CD4-positive, alpha-beta T cell (primary cell): ENCODE results near the gene TUBG1. TPM values are rescaled to one million over a fixed set of nuclear protein-coding genes. Genes with fewer than 3 reads are reported as not detected.
A peak's percentile ranks its signal among the peaks of the same experiment; 100 is the strongest.

ENCODE experiments used
- ATAC-seq: fragments of 200-7000 bp; cut with Tn5 transposase; one replicate; pipeline ENCODE4 v1.10.0; 2022; ENCODE audit warnings: mild to moderate bottlenecking; ENCODE audit not compliant: poor library complexity
- CTCF ChIA-PET: fragments of 350-600 bp; sonication (Branson Sonifier 250); formaldehyde crosslinking; loops from one replicate; lab custom pipeline; 2021; ENCODE audit warnings: antibody characterized with exemption, inconsistent platforms; lab: Charles Lee
- POLR2A ChIA-PET: fragments of 350-600 bp; sonication (Branson Sonifier 250); formaldehyde crosslinking; loops from one replicate; lab custom pipeline; 2021; ENCODE audit warnings: antibody characterized with exemption, inconsistent platforms; lab: Charles Lee
- DNase-seq, 14 experiments: peaks; one replicate each; pipeline ENCODE4 v3.0.0-alpha.2; 2013 to 2020; ENCODE audit warnings: mixed read lengths in 2 of 14
- H3K27ac ChIP-seq, 2 donors: one replicate each; pipeline versions ENCODE4 v1.5.1 to v1.7.0; 2013; ENCODE audit warnings: low read length in 2 of 2, low read depth in 1 of 2, mild to moderate bottlenecking in 1 of 2
- H3K27me3 ChIP-seq, 2 experiments: 1 replicate in 1 of 2; 2 replicates in 1 of 2; pipeline versions ENCODE4 v1.6.1 to v1.7.0; 2013; ENCODE audit warnings: low read length in 2 of 2, control low read depth in 1 of 2, mild to moderate bottlenecking in 1 of 2, moderate library complexity in 1 of 2; ENCODE audit not compliant: insufficient read depth in 2 of 2, control insufficient read depth in 1 of 2
- H3K36me3 ChIP-seq: one replicate; pipeline ENCODE4 v1.6.1; 2013; ENCODE audit warnings: low read length, control low read depth; ENCODE audit not compliant: insufficient read depth
- H3K4me1 ChIP-seq: one replicate; pipeline ENCODE4 v1.6.1; 2013; ENCODE audit warnings: low read length, control low read depth; ENCODE audit not compliant: insufficient read depth
- H3K4me3 ChIP-seq: one replicate; pipeline ENCODE4 v1.5.1; 2013; ENCODE audit warnings: mild to moderate bottlenecking, low read length, moderate library complexity
- H3K9me3 ChIP-seq, 2 experiments: 1 replicate in 1 of 2; 2 replicates in 1 of 2; pipeline versions ENCODE4 v1.6.1 to v1.7.0; 2013; ENCODE audit warnings: low read length in 2 of 2, mild to moderate bottlenecking in 2 of 2, control low read depth in 1 of 2, moderate library complexity in 1 of 2; ENCODE audit not compliant: control insufficient read depth in 1 of 2, insufficient read depth in 1 of 2
- H3K27ac Mint-ChIP-seq: one replicate; pipeline ENCODE4 v1.8.0; 2020; ENCODE audit warnings: mixed read lengths
- H3K27me3 Mint-ChIP-seq: one replicate; pipeline ENCODE4 v1.8.0; 2021; ENCODE audit warnings: mixed read lengths
- H3K36me3 Mint-ChIP-seq: one replicate; pipeline ENCODE4 v1.8.0; 2021; ENCODE audit warnings: low read depth, mixed read lengths
- H3K4me1 Mint-ChIP-seq: one replicate; pipeline ENCODE4 v1.8.0; 2021; ENCODE audit warnings: low read depth, mixed read lengths
- H3K4me3 Mint-ChIP-seq: one replicate; pipeline ENCODE4 v1.8.0; 2020; ENCODE audit warnings: mild to moderate bottlenecking, mixed read lengths
- H3K9me3 Mint-ChIP-seq: one replicate; pipeline ENCODE4 v1.8.0; 2020; ENCODE audit warnings: mixed read lengths
- intact Hi-C, 2 experiments: fragments of 100-400 bp; cut with DNase I in 1 of 2; cut with micrococcal nuclease in 1 of 2; formaldehyde crosslinking; loops; one replicate each; pipeline versions ENCODE4 v1.15.1 to v1.9.0; 2023 to 2025; cut with DNase I, micrococcal nuclease
- total RNA-seq, 174 experiments: library from RNA in 2 of 174; stranded (reverse) in 2 of 174; gene quantifications; one replicate each; pipeline ENCODE4 v1.2.3 and lab custom pipeline; 2021 to 2026
- TF ChIP-seq, protein P1 (sequence below): fragments of 200-600 bp; IDR thresholded peaks from one replicate; pipeline ENCODE4 v1.8.0; 2022; ENCODE audit warnings: antibody characterized with exemption, mild to moderate bottlenecking

The TUBG1 gene
- total RNA-seq, 2 experiments from 2014 or later, result 7.3 to 8.5 TPM

DNA sequence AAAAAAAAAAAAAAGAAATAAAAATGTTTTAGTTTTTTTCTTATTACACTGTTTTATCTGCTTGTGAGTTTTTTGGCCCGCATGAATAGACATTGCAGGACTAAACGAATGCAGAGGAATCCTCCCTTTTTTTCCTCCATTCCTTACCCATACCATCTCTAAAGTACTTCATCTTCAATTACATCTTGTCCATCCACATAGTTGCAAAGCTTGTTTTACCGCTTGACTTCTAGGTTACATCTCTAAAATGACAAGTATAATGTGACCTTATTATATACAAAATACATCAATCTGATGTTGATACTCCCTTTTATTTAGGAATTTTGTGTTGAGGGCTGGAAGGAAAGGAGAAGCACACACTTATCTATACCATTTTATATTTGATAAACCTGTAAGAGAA, 13.1 kb upstream of the TUBG1 start:
- Histone ChIP-seq H3K36me3 (peaks cover 48% of the 10 kb centered on the region), H3K4me1 (peaks cover 16% of the 10 kb centered on the region), H3K27me3 (no peaks in the 10 kb centered on the region), H3K4me3 (no peak overlapping the region), H3K9me3 (no peaks in the 10 kb centered on the region), H3K27ac (no peak overlapping the region)
- peaks cover 31% of the 10 kb centered on the region for H3K4me1 Mint-ChIP-seq
- DNase-seq (no peak), ATAC-seq (no peak)
- peaks cover 57% of the 10 kb centered on the region for H3K36me3 Mint-ChIP-seq
- TF ChIP-seq, protein P1, sequence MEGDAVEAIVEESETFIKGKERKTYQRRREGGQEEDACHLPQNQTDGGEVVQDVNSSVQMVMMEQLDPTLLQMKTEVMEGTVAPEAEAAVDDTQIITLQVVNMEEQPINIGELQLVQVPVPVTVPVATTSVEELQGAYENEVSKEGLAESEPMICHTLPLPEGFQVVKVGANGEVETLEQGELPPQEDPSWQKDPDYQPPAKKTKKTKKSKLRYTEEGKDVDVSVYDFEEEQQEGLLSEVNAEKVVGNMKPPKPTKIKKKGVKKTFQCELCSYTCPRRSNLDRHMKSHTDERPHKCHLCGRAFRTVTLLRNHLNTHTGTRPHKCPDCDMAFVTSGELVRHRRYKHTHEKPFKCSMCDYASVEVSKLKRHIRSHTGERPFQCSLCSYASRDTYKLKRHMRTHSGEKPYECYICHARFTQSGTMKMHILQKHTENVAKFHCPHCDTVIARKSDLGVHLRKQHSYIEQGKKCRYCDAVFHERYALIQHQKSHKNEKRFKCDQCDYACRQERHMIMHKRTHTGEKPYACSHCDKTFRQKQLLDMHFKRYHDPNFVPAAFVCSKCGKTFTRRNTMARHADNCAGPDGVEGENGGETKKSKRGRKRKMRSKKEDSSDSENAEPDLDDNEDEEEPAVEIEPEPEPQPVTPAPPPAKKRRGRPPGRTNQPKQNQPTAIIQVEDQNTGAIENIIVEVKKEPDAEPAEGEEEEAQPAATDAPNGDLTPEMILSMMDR, result no peak
- H3K27ac Mint-ChIP-seq, result no peak overlapping the region
- H3K4me3 Mint-ChIP-seq, result no peak overlapping the region
- POLR2A ChIA-PET, result no interaction called here
- intact Hi-C loops, result no loop called here
- CTCF ChIA-PET, result interaction anchor here (1.1 kb wide), 1 partner anchor 18 kb away, joined by 6 read pairs; no protein-coding TSS in a partner anchor
- H3K9me3 Mint-ChIP-seq, result no peaks in the 10 kb centered on the region
- H3K27me3 Mint-ChIP-seq, result no peaks in the 10 kb centered on the region

DNA sequence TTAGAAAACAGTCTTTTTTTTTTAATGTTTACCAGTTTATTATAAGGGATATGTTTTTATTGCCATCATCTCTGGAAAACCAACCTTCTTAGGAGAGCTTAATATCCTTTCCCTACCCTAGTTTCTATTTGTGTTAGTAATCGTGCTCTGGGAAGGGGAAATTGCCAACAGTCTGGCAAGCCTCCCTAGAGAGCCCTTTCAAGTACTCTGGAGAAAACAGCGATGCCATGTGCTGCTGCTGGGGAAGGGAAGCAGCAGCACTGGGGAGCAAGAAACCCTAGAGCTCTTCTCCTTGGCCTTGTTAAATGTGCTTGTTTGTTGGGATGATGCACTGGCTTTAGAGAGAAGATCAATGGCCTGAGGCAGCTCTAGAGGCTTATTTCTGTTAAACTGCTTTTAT, 10.6 kb upstream of the TUBG1 start:
- peaks cover 29% of the 10 kb centered on the region for H3K4me1 ChIP-seq
- peak overlapping the region; percentile 9 for H3K27ac Mint-ChIP-seq
- intact Hi-C loops, result no loop called here
- no peaks in the 10 kb centered on the region for H3K27me3 ChIP-seq
- CTCF ChIA-PET, result interaction anchor here (0.6 to 0.9 kb wide), 3 partner anchors 20 to 184 kb away, joined by 3 read pairs; no protein-coding TSS in a partner anchor
- ATAC-seq (no peak), DNase-seq (no peak)
- H3K27me3 Mint-ChIP-seq, result no peaks in the 10 kb centered on the region
- peaks cover 41% of the 10 kb centered on the region for H3K4me1 Mint-ChIP-seq
- no peak overlapping the region for H3K4me3 ChIP-seq
- peaks cover 41% of the 10 kb centered on the region for H3K36me3 ChIP-seq
- no peaks in the 10 kb centered on the region for H3K9me3 ChIP-seq
- H3K4me3 Mint-ChIP-seq, result no peak overlapping the region
- POLR2A ChIA-PET, result interaction anchor here (1.8 kb wide), 1 partner anchor 10 kb away, joined by 10 read pairs; the partner anchor contains the start of genes RETREG3 and TUBG1
- no peak overlapping the region for H3K27ac ChIP-seq
- TF ChIP-seq, protein P1, result no peak
- peaks cover 56% of the 10 kb centered on the region for H3K36me3 Mint-ChIP-seq
- no peaks in the 10 kb centered on the region for H3K9me3 Mint-ChIP-seq

DNA sequence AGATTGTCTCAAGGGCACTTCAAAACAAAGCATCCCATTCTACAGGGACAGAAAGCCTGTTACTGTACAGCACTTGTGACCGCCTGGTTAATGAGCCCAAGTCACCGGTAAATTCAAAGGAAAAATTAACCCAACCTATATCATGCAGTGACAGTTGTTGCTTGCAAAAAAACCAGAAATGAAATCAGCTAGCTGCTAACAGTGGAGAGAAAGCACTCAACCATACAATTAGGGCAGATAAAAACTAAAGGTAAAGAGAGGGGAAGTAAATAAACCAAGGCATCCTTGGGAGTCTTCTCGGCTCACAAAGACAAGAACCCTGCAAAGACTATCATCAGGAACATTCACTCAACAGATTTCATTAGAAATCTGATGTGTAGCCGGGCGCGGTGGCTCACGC, 6.2 kb upstream of the TUBG1 start:
- Mint-ChIP-seq H3K27me3 (no peaks in the 10 kb centered on the region), H3K4me3 (no peak overlapping the region), H3K27ac (no peak overlapping the region), H3K4me1 (peaks cover 74% of the 10 kb centered on the region), H3K36me3 (peaks cover 71% of the 10 kb centered on the region), H3K9me3 (no peaks in the 10 kb centered on the region)
- no peak for ATAC-seq
- no peak overlapping the region for H3K4me3 ChIP-seq
- ChIA-PET CTCF (no interaction called here), POLR2A (no interaction called here)
- no peaks in the 10 kb centered on the region for H3K27me3 ChIP-seq
- H3K27ac ChIP-seq, result no peak overlapping the region
- intact Hi-C loops, result no loop called here
- no peaks in the 10 kb centered on the region for H3K9me3 ChIP-seq
- H3K4me1 ChIP-seq, result peaks cover 56% of the 10 kb centered on the region
- peaks cover 36% of the 10 kb centered on the region for H3K36me3 ChIP-seq
- no peak for DNase-seq
- TF ChIP-seq, protein P1, result no peak
